GM19239 (cell line): Measurements from ENCODE around the gene CFAP45.

ENCODE experiments used
- DNase-seq: peaks from one replicate; pipeline ENCODE4 v3.0.0; 2011; ENCODE audit warnings: low spot score; ENCODE audit not compliant: insufficient read length
- FAIRE-seq: peaks from 2 replicates; lab custom pipeline; 2011; peaks lifted over from hg19 to GRCh38; lab: Jason Lieb, UNC

The CFAP45 gene

DNA sequence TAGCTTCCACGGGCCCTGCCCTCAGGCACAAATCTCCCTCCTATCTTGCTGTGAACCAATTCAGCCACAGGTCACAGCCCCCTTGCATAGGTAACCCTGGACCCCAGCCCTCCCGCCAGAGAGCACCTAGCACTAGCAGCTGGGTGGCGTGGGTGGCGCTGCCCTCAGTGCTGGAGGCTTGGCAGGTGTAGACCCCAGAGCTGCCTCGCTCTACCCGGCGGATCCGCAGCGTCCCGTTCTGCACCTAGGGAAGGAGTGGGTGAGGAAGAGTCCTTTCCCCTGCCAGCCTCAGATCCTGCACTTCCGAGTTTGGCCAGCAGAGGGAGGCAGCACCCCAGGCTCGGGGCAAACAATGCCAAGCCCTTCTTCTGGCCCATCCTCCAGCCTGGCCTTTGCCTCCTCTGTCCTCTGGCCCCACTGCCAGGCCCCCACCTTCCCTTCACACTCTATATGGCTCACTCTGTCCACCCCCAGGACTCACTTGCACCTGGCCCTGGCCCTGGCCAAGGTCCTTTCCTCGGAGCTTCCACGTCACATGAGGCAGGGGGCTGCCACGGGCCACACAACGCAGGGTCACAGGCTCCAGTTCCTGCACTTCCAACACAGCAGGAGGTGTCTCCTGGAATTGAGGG, 36.4 kb upstream of the CFAP45 start:
- peak; percentile 85 for DNase-seq
- FAIRE-seq: peak; percentile 92

DNA sequence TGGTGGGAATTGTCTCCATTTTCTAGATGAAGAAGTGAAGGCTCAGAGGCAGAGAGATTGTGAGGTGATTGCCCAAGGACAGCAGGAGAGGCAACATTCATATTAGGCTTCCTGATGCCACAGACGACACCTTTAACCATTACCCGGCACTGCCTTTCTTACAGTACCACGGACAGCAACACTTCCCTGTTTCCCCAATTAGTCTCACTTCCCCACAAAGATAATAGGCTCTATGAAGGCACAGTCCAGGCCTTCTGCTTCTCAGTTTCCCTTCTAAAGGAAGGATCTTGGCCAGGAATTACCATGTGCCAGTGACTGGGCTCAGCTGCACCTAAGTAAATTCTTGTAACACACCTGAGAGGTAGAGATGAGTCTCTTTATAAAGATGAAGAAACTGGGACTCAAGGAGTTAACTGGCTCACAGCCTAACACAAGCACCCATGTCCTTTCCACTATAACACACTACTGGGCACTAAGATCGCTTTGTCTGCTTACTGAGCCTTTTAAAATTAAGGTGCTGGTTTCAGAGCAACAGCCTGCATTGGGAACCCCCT, 35.8 kb upstream of the CFAP45 start:
- DNase-seq: no peak

DNA sequence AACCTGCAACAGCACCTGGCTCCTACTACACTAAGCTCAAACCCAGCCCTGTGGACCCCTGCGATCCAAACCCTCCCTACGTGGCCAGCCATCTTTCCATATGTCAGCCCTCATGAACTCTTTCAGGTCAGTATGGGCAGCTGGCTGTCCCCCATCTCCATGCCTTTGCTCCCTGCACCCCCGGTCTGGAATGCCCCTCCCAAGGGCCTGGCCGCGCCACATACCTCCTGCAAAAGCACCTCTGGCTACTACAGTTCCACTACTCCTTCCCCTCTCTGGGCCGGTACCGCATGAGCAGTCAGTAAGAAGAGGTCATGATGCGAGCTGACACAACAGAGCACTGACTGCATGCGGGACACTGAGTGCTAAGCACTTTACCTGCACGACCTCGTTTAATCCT, 35.3 kb upstream of the CFAP45 start:
- no peak for DNase-seq
- no peak for FAIRE-seq

More for the DNA sequence above, 35.8 kb upstream of the CFAP45 start:
- FAIRE-seq: no peak

DNA sequence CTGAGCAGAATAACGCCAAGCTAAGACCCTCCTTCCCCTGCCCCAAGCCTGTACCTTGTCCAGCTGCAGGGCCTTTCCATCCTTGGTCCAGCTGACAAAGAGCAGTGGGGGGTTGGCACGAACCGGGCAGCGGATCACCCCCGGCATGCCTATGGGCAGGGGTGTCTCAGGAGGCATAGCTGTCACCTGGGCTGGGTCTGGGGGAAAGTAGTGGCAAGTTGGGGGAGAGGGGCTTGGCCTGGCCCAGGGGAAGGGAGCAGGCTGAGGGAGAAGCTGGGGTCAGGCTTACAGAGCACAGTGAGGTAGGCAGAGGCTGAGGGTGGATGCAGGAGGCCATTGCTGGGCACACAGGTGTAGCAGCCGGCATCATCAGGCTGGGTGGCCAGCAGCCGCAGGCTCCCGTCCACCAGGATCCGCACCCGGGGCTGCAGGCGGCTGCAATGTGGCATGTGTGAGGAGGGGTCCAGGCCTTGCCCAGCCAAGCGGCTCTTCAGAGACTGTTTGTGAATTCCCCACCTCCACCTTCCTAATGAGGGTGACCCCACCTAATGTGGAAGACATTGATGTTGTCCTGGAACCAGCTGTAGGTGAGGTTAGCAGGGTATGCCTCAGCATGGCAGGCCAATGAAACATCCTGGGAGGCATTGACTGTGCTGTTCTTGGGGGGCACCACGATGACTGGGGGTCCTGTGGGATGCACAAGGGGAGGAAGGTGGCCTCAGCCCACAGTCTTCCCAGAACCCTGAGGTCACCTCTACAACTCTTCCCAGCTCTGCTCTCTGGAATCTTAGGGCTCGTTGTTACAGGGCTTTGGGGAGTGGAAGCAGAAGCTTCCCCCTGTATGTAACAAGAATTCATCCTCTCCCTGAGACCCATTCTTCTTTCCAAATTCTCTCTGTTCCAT, 34.4 kb upstream of the CFAP45 start:
- FAIRE-seq: no peak
- no peak for DNase-seq

DNA sequence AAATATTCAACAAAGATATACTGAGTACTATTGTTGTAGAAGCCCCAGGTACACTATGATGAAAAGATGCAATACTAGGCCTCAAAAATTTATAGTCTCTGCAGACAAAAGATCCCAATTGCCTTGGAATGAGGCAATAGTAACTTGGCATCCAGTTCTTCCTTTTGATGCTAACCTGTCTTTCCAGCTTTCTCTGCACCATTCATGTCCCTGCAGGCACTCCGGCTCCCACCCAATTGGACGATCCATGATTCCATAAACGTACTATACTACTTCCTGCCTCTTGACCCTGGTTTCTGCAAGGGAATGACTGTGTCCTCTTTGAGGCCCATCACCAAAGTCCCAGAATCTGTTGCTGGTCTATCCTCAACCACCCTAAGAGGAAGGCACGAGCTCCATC, 33.4 kb upstream of the CFAP45 start:
- no peak for DNase-seq
- no peak for FAIRE-seq

DNA sequence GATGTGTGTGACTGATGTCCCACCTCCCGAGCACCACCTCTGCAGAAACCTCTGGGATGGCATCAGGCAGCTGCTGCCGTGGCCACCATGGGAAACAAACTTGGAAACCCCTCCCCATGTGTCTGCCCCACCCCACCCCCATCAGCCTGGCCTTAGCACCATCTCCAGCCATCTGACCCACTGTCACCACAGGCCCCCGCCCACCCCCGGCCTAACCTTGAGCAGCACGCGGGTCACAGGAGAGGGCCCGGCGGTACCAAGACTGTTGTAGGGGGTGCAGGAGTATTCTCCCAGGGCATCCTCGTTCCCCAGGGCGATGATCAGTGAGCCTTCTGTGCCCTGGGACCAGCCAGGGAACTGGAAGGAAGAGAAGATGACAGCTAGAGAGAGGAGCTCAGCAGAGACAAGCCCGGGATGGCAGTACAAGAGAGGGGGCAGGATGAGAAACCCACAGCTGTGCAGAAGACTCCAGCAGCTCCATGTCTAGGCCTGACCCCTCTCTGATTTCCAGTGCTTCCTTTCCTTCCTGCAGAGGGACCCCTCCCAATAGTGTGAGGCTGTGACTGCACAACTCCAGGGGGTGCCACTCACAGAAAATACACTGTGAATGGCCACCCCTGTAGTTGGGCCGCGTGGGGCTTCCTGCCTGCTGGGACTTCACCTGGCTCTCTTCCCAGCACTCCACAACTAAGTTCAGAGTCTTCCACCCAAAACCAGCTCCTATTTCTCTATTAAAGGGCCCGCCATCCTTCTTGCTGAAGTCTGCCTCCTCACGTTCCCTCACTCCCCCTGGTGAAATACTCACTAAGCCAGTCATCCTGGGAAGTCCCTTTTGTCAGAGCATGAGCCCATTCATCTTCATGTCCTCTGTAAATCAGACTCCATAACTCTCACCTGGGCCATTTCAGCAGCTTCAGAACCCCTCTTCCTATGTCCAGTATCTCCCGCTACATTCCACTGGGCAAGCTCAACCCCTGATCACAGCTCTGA, 32.6 kb upstream of the CFAP45 start:
- DNase-seq (no peak), FAIRE-seq (no peak)

DNA sequence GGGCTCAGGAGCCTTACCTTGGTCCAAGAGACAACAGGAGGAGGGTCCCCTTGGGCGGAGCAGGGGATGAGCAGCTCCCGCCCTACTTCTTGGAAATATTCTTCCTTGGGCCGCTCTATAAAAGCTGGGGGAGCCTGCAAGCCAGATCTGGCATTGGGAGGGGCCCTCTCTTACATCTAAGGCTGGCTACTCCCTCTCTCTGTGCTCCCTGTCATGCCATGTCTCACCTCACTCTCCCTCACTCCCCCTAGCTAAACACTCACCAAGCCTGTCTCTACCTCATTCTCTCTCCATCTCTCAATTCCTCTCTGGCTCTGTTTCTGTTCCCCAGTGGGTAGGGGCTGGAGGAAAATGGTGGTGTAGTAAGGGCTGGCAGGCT, 31.8 kb upstream of the CFAP45 start:
- DNase-seq (no peak), FAIRE-seq (no peak)

DNA sequence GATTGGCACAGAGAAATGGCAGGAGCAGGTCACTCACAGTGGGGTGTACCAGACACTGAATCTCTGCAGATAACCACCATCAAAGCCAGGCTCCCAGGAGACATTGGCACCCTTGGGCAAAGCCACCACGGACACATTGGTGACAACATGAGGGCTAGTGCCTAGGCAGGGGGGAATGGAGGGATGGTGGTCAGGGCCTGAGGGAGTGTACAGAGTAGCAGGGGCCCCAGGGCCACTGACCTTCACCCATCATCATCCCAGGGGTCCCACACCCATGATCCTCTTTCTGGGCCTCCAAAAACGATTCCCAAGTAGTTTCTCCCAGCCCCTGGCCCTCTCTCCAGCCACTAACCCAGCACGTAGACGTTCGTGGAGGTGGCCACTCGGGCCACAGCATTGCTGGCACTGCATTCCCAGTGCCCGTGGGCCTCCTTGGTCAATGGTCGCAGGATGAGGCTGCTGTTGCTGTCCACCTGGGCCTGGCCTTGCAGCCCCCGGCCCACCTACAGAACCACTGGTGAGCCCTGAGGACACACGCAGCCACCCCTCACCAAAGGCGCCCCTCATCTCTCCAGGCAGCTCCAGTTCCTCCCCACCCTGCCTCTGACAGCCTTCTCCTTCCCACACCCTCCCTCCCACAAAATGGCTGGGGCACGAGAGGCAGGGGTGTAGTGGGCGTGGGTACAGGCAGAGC, 31.3 kb upstream of the CFAP45 start:
- FAIRE-seq (no peak), DNase-seq (no peak)

DNA sequence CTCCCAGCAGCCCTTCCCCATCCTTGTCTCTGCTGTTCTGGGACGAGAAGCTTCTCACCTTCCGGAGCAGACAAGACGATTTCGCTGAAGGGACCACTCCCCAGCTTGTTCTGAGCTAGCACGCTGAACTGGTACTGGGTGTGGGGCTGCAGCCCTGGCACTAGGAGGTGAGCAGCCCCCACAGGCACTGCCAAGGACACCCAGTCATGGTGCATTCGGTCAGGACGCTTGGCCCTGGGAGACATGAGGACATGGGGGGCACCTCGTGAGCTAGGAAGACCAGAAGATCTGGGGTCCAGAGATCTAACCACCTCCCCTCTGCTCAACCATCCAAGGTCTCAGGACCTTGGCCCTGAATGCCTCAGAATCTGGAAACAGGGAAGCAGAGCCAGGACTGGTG, 30.7 kb upstream of the CFAP45 start:
- FAIRE-seq (no peak), DNase-seq (no peak)

DNA sequence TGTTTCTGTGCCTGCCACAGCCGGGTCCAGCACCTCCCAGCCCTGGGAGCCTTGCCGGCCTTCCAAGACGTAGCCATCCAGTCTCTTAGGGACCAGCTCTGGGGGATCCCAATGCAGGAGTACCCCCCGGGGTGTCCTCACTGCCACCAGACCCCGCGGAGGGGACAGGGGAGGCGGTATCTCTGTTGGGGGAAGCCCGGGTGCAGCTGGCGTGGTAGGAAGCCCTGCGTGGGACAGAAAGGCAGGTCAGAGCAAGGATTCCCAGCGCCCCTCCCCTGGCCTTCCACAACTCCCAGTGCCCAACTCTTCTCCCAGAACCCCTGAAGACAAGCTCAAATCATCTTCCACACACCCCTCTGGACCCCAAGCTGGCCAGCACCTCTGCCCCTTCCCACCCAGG, 30.3 kb upstream of the CFAP45 start:
- no peak for FAIRE-seq

DNA sequence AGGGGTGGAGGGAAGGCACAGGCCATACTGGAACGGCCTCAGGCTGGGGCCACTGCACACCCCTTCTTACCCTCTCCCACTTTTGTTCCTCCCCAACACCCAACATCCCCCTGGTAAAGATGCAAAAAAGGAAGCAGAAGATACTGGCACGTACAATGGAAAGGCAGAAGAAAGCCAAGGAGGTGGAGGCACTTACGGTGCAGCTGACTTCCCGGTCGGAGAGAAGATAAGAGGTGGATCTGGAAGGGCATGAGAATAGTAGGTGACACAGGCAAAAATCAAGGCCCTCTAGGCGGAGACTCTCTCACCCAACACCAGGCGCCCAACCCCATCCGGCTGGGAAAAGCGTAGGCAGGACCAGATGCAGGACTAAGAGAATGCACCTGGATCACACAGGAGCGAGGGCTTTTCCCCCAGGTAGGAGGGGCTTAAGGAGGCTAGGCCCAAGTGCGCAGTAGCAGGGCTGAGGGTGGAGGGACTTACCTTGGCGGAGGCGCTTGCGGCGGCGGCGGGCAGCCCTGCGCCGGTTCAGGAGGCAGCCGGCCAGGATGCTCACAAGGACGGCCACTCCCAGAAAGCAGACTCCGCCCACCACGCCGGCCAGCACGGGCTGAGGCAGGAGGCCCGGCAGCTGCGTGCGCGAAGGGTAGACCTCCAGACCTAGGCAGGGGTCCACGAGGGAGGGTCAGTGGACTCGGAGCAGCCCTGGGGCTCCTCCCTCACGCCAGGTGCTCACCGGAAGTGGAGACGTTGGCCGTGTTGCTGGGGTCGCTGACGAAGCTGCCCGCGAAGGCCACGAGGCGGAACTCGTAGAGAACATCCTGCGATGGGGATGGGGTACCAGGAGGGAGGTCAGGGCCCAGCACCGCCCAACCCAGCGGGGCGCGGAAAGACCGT, 29.4 kb upstream of the CFAP45 start:
- FAIRE-seq: no peak
- DNase-seq: no peak

More for the DNA sequence above, 30.3 kb upstream of the CFAP45 start:
- DNase-seq: no peak

DNA sequence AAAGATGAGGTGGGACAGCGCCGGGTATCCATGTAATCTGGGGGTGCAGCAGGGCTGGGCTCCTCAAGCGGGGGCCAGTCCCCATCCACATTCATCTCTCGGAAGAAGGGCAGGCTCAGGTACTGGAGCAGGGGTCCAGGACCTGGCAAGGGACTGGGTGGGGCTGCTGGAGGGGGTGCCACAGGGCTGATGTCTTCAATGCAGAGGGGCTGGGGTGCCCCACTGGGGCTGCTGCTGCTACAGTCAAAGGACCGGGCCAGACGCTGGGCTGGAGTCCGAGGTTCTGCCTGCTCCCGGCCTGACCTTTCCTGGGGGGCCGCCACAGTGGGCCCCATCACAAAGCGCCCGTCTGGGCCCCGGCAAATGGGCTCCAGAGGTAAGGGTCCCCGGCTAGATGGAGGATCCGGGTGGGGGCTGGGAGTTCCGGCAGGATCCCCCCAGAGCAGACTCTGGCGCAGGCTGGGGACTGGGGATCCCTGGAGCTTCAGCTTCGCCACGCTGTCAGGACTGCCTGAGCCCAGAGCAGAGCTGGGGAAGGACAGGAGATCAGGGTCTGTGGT, 28.6 kb upstream of the CFAP45 start:
- DNase-seq (no peak), FAIRE-seq (no peak)

DNA sequence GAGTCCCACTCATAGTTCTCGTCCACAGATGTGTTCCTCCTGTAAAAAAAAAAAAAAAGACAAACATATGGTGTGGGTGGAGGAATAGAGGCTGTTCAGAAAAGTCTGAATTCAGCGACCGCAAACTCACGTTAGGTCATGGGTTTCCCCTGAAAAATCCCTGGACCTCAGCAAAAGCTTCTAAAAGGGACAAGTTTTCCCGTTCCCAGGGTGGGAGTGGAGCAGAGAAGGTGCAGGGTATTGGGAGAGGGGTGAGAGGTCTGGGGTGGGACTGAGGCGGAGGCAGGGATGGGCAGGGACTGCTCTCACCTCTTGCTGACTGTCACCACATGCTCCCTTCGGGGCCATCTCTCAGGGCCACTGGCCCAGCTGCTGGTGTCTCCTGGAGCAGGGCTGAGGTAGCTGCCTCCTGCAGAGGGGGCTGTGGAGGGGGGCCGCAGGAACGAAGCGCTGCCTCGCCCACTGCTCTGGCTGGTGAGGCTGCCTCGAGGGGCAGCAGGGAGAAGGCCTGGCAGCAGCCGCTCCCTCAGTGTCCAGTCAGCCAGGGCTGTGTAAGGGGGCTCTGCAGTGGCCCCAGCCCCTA, 28.0 kb upstream of the CFAP45 start:
- FAIRE-seq: no peak

DNA sequence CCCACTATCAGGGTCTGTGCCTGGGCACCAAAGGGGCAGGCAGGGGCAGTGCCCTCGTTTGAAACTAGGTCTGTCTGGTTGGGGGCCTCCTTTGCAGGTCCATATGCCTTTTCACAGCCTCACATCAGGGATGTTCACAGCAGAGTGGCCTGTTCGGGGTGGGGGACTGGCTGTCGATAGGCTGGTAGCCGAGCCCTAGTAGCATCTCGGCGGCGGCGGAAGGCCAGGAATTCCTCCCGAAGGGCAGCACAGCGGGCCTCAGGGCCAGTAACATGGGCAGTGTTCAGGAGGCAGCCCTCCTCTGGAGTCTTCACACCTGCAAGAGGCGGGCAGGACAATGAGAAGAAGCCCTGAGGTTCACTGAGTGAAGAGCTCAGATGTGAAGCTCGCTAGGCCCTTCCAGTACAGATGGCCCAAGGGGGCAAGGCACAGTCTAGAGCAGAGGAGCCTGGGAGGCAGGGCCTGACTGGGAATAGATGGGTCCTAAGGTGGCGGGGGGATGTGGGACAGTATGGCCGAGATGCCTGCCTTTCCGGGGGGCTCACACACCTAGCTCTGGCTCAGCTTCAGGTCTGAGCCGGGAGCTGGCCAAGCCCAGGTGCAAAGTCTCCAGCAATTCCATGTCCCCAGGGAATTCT, 27.4 kb upstream of the CFAP45 start:
- no peak for FAIRE-seq
- DNase-seq: no peak

More for the DNA sequence above, 28.0 kb upstream of the CFAP45 start:
- no peak for DNase-seq

DNA sequence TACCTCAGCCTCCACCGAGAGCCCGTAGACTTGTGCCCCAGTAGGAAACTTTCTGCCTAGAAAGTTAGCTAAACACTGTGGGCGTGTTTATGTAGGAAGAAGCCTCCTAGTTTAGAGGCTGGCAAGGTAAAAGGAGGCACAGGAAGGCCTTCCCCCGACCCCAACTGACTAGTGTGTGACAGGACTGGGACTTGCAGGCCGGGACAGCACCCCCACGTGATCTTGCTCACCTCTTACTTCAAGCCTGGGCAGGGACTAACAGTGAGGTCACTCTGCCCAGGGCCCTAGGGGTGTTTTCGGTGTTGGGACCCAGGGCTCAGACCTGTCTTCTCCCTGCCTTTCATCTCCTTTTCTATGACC, 25.7 kb upstream of the CFAP45 start:
- DNase-seq: no peak

DNA sequence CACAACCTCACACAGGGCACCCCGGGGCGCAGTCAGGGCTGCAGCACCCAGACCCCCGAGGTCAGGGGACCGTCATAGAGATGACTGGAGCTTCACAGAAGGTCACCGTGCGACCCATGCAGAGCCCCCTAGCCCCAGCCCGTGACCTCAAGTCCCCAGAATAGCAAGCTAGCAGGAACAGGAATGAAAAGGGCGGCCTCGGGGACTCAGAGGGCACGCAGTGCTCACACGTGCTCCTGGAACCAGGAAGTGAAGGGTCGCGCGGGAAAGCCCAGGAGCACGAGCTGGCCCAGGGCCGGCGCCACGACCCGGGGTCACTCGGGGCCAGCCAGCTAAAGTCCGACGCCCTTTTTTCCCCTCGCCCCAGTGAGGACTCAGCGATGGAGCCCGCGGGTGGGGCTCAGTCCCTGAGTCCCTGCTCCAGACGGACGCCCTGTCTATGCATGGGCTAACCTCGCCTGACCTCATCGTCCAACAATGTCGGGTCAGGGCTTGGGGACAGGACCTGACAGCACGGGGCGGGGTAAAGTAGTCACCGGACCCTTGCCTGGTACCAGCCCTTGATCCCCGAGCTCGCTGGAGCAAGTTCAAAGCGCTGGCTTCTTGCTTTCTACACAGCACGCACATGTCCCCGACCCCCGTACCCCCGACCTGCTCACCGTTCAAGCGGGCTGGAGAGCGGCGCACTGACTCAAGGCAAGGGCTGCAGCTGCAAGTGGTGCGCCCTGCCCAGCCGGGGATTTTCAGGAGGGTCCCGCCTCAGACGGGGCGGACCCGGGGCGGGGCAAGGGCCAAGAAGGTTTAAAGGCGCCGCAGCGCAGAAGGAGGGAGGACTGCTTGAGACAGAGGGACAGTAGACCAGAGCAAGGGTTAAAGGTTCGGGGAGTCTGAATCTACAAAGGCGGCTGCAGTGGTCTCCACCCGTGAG, 25.1 kb upstream of the CFAP45 start, which contains the start of gene TAGLN2:
TSS of gene TAGLN2 (minus strand) at position 717 of the 928 bp plus-strand sequence. CDS start 4,998 bp downstream, outside the sequence.
- DNase-seq: peak; percentile 98
- peak; percentile 96 for FAIRE-seq

More for the DNA sequence above, 25.7 kb upstream of the CFAP45 start:
- FAIRE-seq: no peak
